ENCODE measurements around the gene BDH1. TPM values are rescaled to one million over a fixed set of nuclear protein-coding genes. Genes with fewer than 3 reads are reported as not detected.
A peak's percentile ranks its signal among the peaks of the same experiment; 100 is the strongest.

Gene BDH1
- total and polyA plus RNA-seq, 2 of the 13 experiments (the other 11 are each of a cell fraction or from before 2014, with no cell fraction given), result 21.2 to 71.9 TPM

- TF ChIP-seq GLI4 (CRISPR knock-in tag; IDR thresholded peaks at IDR 0.05; ENCODE audit: borderline replicate concordance), result no peak
- no peak for TF ChIP-seq MBNL3 (CRISPR knock-in tag; conservative IDR thresholded peaks at IDR 0.05)
- no peak for TF ChIP-seq TAF1 (CRISPR knock-in tag; IDR thresholded peaks at IDR 0.05)
- TF ChIP-seq ZNF615 (CRISPR knock-in tag; IDR thresholded peaks at IDR 0.05; ENCODE audit: borderline replicate concordance), result no peak
- 0 out of 2 replicates have a peak, but pooled peaks have one; percentile 71 for TF ChIP-seq CREB3 (CRISPR knock-in tag; IDR thresholded peaks at IDR 0.05)
- TF ChIP-seq ZNF713 (CRISPR knock-in tag; IDR thresholded peaks at IDR 0.05), result 0 out of 2 replicates have a peak, but pooled peaks have one; percentile 6
- peak; percentile 67; the same call in 1 of the 2 replicates for TF ChIP-seq MYPOP (CRISPR knock-in tag; IDR thresholded peaks at IDR 0.05)
- peak; percentile 71; the same call in 1 of the 2 replicates for TF ChIP-seq SALL2 (CRISPR knock-in tag; IDR thresholded peaks at IDR 0.05)
- TF ChIP-seq ZC3H13 (CRISPR knock-in tag; IDR thresholded peaks at IDR 0.05), result 0 out of 2 replicates have a peak, but pooled peaks have one; percentile 33
- peak; percentile 18; the same call in 1 of the 2 replicates for TF ChIP-seq CBX5 (CRISPR knock-in tag; IDR thresholded peaks at IDR 0.05; ENCODE audit: borderline replicate concordance)
- 0 out of 2 replicates have a peak, but pooled peaks have one; percentile 31 for TF ChIP-seq ZNF33B (CRISPR knock-in tag; IDR thresholded peaks at IDR 0.05)
- peak; percentile 79; the same call in 1 of the 2 replicates for TF ChIP-seq SMYD3 (CRISPR knock-in tag; IDR thresholded peaks at IDR 0.05)
- no peak for TF ChIP-seq USF2 (IDR thresholded peaks at IDR 0.05; ENCODE audit: low read depth, low read length)
- TF ChIP-seq USF2 (CRISPR knock-in tag; IDR thresholded peaks at IDR 0.05; ENCODE audit: borderline replicate concordance), result no peak
- peak; percentile 46; the same call in 1 of the 2 replicates for TF ChIP-seq ZBTB34 (CRISPR knock-in tag; IDR thresholded peaks at IDR 0.05)
- 0 out of 2 replicates have a peak, but pooled peaks have one; percentile 59 for TF ChIP-seq ZSCAN22 (CRISPR knock-in tag; IDR thresholded peaks at IDR 0.05)
- no peak for TF ChIP-seq TERF1 (CRISPR knock-in tag; IDR thresholded peaks at IDR 0.05)
- TF ChIP-seq MIER2 (CRISPR knock-in tag; IDR thresholded peaks at IDR 0.05), result no peak
- peak; percentile 85; the same call in 1 of the 2 replicates for TF ChIP-seq FOXK1 (CRISPR knock-in tag; IDR thresholded peaks at IDR 0.05; ENCODE audit: borderline replicate concordance, low read depth)
- TF ChIP-seq RFXANK (CRISPR knock-in tag; IDR thresholded peaks at IDR 0.05), result 0 out of 2 replicates have a peak, but pooled peaks have one; percentile 32
- TF ChIP-seq ZBTB43 (CRISPR knock-in tag; conservative IDR thresholded peaks at IDR 0.05), result peak; percentile 92
These were observed 17.4 kb upstream of the BDH1 start (continued) for GRCh38 chr3:197573048-197573767.
